K562 (cell line): ENCODE results near the gene SERGEF. TPM values are rescaled to one million over a fixed set of nuclear protein-coding genes. Genes with fewer than 3 reads are reported as not detected.

Experiments used
- ATAC-seq: fragments of 200-7000 bp; cut with Tn5 transposase; 3 replicates; pipeline ENCODE4 v1.9.1; 2020; ENCODE audit warnings: moderate library complexity
- BruUV-seq: library from RNA; stranded (reverse); fragments of 400-500 nt; replicated peaks from 2 replicates; lab custom pipeline; 2021; lab: Mats Ljungman, UMichigan
- CTCF ChIA-PET: fragments of 300-600 bp; formaldehyde crosslinking; extraction: SDS; loops from one replicate; lab custom pipeline; 2021; ENCODE audit warnings: low intra/inter-chr PET ratio; lab: Yijun Ruan, JAX
- POLR2A ChIA-PET: fragments of 300-600, 350-650 bp; sonication (Branson Sonifier 250); formaldehyde crosslinking; extraction: SDS; loops from one replicate; lab custom pipeline; 2021; ENCODE audit warnings: antibody characterized with exemption, inconsistent platforms; lab: Yijun Ruan, JAX
- DNase-seq, 4 experiments: peaks; one replicate each; pipeline versions ENCODE4 v3.0.0 to v3.0.0-alpha.2; 2011 to 2018; ENCODE audit warnings: low spot score in 3 of 4, mixed read lengths in 3 of 4; ENCODE audit errors: extremely low read depth in 1 of 4
- FAIRE-seq: peaks from 2 replicates; lab custom pipeline; 2011; peaks lifted over from hg19 to GRCh38; lab: Jason Lieb, UNC
- H2AFZ ChIP-seq: 2 replicates; pipeline ENCODE4 v1.6.0; 2011; ENCODE audit warnings: low read depth, low read length, control low read depth, inconsistent platforms
- H3K27ac ChIP-seq: fragments of 200-600 bp; 3 replicates; pipeline ENCODE4 v1.8.0; 2011; ENCODE audit warnings: low read depth, mild to moderate bottlenecking, control low read depth, inconsistent platforms, low read length, moderate library complexity, mixed read lengths; ENCODE audit errors: extremely low read depth
- H3K27me3 ChIP-seq, 2 experiments: fragments of 300-600 bp in 1 of 2; 2 replicates in 1 of 2; 3 replicates in 1 of 2; pipeline versions ENCODE4 v1.6.0 to v1.8.0; 2011; ENCODE audit warnings: inconsistent platforms in 2 of 2, low read length in 2 of 2, mild to moderate bottlenecking in 1 of 2, mixed read lengths in 1 of 2, moderate library complexity in 1 of 2; ENCODE audit not compliant: control insufficient read depth in 2 of 2, insufficient read depth in 2 of 2
- H3K36me3 ChIP-seq: fragments of 300-600 bp; 3 replicates; pipeline ENCODE4 v1.8.0; 2011; ENCODE audit warnings: mild to moderate bottlenecking, low read length, inconsistent platforms; ENCODE audit not compliant: control insufficient read depth, insufficient read depth
- H3K4me1 ChIP-seq, 2 experiments: fragments of 200-600 bp in 1 of 2; replicated peaks in 1 of 2; 2 replicates in 1 of 2; 3 replicates in 1 of 2; pipeline versions ENCODE4 v1.5.1 to v1.8.0; 2011; ENCODE audit warnings: inconsistent platforms in 2 of 2, low read length in 2 of 2, mild to moderate bottlenecking in 1 of 2, mixed read lengths in 1 of 2, moderate library complexity in 1 of 2; ENCODE audit not compliant: control insufficient read depth in 2 of 2, insufficient read depth in 2 of 2
- H3K4me2 ChIP-seq: 2 replicates; pipeline ENCODE4 v1.6.1; 2011; ENCODE audit warnings: low read length, control low read depth, inconsistent platforms, mixed read lengths; ENCODE audit not compliant: insufficient read depth
- H3K4me3 ChIP-seq: fragments of 200-600 bp; sonication (generic), shearing (Covaris generic); 2 replicates; pipeline ENCODE4 v1.5.1; 2016; ENCODE audit warnings: control low read depth, inconsistent platforms
- H3K79me2 ChIP-seq: fragments of 200-600 bp; 3 replicates; pipeline ENCODE4 v1.8.0; 2011; ENCODE audit warnings: low read length, inconsistent platforms; ENCODE audit not compliant: control insufficient read depth, insufficient read depth
- H3K9ac ChIP-seq, 2 experiments: 2 replicates each; pipeline versions ENCODE4 v1.6.0 to v1.6.1; 2011; ENCODE audit warnings: low read depth in 2 of 2, low read length in 2 of 2, control low read depth in 1 of 2, inconsistent platforms in 1 of 2, mild to moderate bottlenecking in 1 of 2, mixed read lengths in 1 of 2; ENCODE audit not compliant: insufficient read depth in 1 of 2
- H3K9me1 ChIP-seq: one replicate; pipeline ENCODE4 v1.6.0; 2011; ENCODE audit warnings: inconsistent platforms, mild to moderate bottlenecking, low read length, moderate library complexity; ENCODE audit not compliant: control insufficient read depth, insufficient read depth
- H3K9me3 ChIP-seq: replicated peaks from 2 replicates; pipeline ENCODE4 v1.5.1; 2011; ENCODE audit warnings: low read depth, low read length, inconsistent platforms; ENCODE audit not compliant: control insufficient read depth, insufficient read depth
- H4K20me1 ChIP-seq: replicated peaks from 2 replicates; pipeline ENCODE4 v1.6.1; 2011; ENCODE audit warnings: low read length, inconsistent platforms, mixed read lengths; ENCODE audit not compliant: control insufficient read depth, insufficient read depth
- ARID3B ChIP-seq: fragments of 250-450 bp; sonication (Bioruptor Pico); IDR thresholded peaks from 2 replicates; pipeline ENCODE4 v1.4.0; 2020; ENCODE audit warnings: borderline replicate concordance
- ELF4 ChIP-seq: fragments of 450-650 bp; formaldehyde crosslinking; IDR thresholded peaks from 2 replicates; pipeline ENCODE4 v1.4.0; 2022; ENCODE audit warnings: missing genetic modification characterization
- IFI16 ChIP-seq: fragments of 250-450 bp; sonication (Bioruptor Pico); IDR thresholded peaks from 2 replicates; pipeline ENCODE4 v2.1.2; 2022; ENCODE audit warnings: mild to moderate bottlenecking, inconsistent platforms
- MEIS2 ChIP-seq: fragments of 450-650 bp; IDR thresholded peaks from 2 replicates; pipeline ENCODE4 v1.6.1; 2014; ENCODE audit warnings: mild to moderate bottlenecking; ENCODE audit not compliant: partially characterized antibody
- MIER1 ChIP-seq: fragments of 450-650 bp; IDR thresholded peaks from 2 replicates; pipeline ENCODE4 v1.6.1; 2016; ENCODE audit warnings: antibody characterized with exemption, mild to moderate bottlenecking, low read depth
- MTA3 ChIP-seq: fragments of 450-650 bp; formaldehyde crosslinking; IDR thresholded peaks from 2 replicates; pipeline ENCODE4 v1.6.1; 2017; ENCODE audit warnings: mild to moderate bottlenecking, borderline replicate concordance
- MXI1 ChIP-seq: IDR thresholded peaks from 2 replicates; pipeline ENCODE4 v1.6.1; 2011; ENCODE audit warnings: low read depth, mild to moderate bottlenecking, improper control_type of control experiment, low read length
- NCOA2 ChIP-seq, 2 experiments: fragments of 450-650 bp; IDR thresholded peaks; 2 replicates each; pipeline ENCODE4 v1.6.1; 2018; ENCODE audit warnings: mild to moderate bottlenecking in 2 of 2, moderate library complexity in 1 of 2; ENCODE audit not compliant: partially characterized antibody in 2 of 2
- NRF1 ChIP-seq, 2 experiments: fragments of 450-650 bp; IDR thresholded peaks in 1 of 2; conservative IDR thresholded peaks in 1 of 2; 2 replicates each; pipeline ENCODE4 v1.6.1; 2014; ENCODE audit warnings: mild to moderate bottlenecking in 2 of 2
- RAD21 ChIP-seq, 2 experiments: fragments of 250-450 bp in 1 of 2; fragments of 450-650 bp in 1 of 2; sonication (Bioruptor Pico) in 1 of 2; formaldehyde crosslinking in 1 of 2; IDR thresholded peaks in 1 of 2; conservative IDR thresholded peaks in 1 of 2; 2 replicates each; pipeline versions ENCODE4 v1.4.0 to v1.8.0; 2020 to 2022; ENCODE audit warnings: mild to moderate bottlenecking in 2 of 2, moderate library complexity in 1 of 2
- RHOXF2B ChIP-seq: fragments of 250-450 bp; sonication (Bioruptor Pico); conservative IDR thresholded peaks from 2 replicates; pipeline ENCODE4 v1.5.1; 2021
- SIN3A ChIP-seq, 2 experiments: fragments of 150-350 bp in 1 of 2; IDR thresholded peaks; 2 replicates each; pipeline ENCODE4 v1.6.1; 2011 to 2016; ENCODE audit warnings: borderline replicate concordance in 2 of 2, low read depth in 2 of 2, low read length in 2 of 2, mild to moderate bottlenecking in 2 of 2, moderate library complexity in 2 of 2; ENCODE audit not compliant: control insufficient read depth in 1 of 2
- TAF7 ChIP-seq: fragments of 450-650 bp; IDR thresholded peaks from 2 replicates; pipeline ENCODE4 v1.6.1; 2016; ENCODE audit warnings: missing genetic modification characterization, missing compliant biosample characterization
- TCF7 ChIP-seq: sonication (generic); IDR thresholded peaks from 2 replicates; pipeline ENCODE4 v1.6.1; 2016; ENCODE audit warnings: antibody characterized with exemption, borderline replicate concordance
- ZFPM2 ChIP-seq: fragments of 250-450 bp; sonication (Bioruptor Pico); IDR thresholded peaks from 2 replicates; pipeline ENCODE4 v1.5.1; 2022; ENCODE audit warnings: mild to moderate bottlenecking
- ZNF146 ChIP-seq: IDR thresholded peaks from one replicate; pipeline ENCODE4 v1.6.1; 2018; ENCODE audit warnings: missing compliant biosample characterization; ENCODE audit not compliant: unreplicated experiment
- WGBS: fragments of 100-300 bp; shearing (Covaris generic); methylation state at CpG from one replicate; pipeline ENCODE4 v1.1.6; 2016; ENCODE audit warnings: low coverage, mixed read lengths; ENCODE audit not compliant: insufficient coverage; ENCODE audit errors: missing lambda C conversion rate; 5-methylcytosine and 5-hydroxymethylcytosine counted together
- in situ Hi-C: fragments of 300-500 bp; cut with MboI; formaldehyde crosslinking; loops from 4 replicates; pipeline ENCODE4 v1.15.0; 2018; ENCODE audit warnings: inconsistent platforms, mixed read lengths
- intact Hi-C: fragments of 100-400 bp; cut with micrococcal nuclease; formaldehyde crosslinking; loops from 2 replicates; pipeline ENCODE4 v1.14.2; 2022
- polyA plus RNA-seq, 8 experiments: library from polyadenylated mRNA; depleted of rRNA in 4 of 8; stranded (reverse) in 5 of 8; unstranded in 3 of 8; fragments of >200 nt; fragmentation: Nextera tagmentation in 2 of 8; fragmentation: Illumina TruSeq in 1 of 8; extraction: Ambion mirVana in 2 of 8; extraction: Trizol in 1 of 8; gene quantifications; 2 replicates each; pipeline versions ENCODE4 v1.2.1 to v1.2.3, GENCODE V29; 2011 to 2014; ENCODE audit warnings: inconsistent platforms in 1 of 8, missing spikeins in 1 of 8
- total RNA-seq, 7 experiments: library from RNA; depleted of rRNA in 6 of 7; stranded (reverse); fragments of >200 nt in 6 of 7; fragmentation: Illumina TruSeq in 2 of 7; extraction: Trizol in 2 of 7; gene quantifications; 2 replicates each; pipeline versions ENCODE4 v1.2.1 to v1.2.3, GENCODE V29; 2011 to 2021; ENCODE audit warnings: low replicate concordance in 1 of 7
- TF ChIP-seq, protein P1 (sequence below), 3 experiments: IDR thresholded peaks in 2 of 3; conservative IDR thresholded peaks in 1 of 3; 2 replicates each; pipeline ENCODE4 v1.5.1; 2011 to 2012; ENCODE audit warnings: low read length in 3 of 3, mild to moderate bottlenecking in 3 of 3, control low read depth in 2 of 3, improper control_type of control experiment in 1 of 3, inconsistent platforms in 1 of 3, low read depth in 1 of 3, mixed read lengths in 1 of 3, moderate library complexity in 1 of 3; ENCODE audit not compliant: insufficient read depth in 2 of 3

SERGEF gene
- total and polyA plus RNA-seq, 9 of the 15 experiments (the other 6 are each of a cell fraction or from before 2014, with no cell fraction given): 10.2 to 28.0 (median 19.9) TPM

DNA sequence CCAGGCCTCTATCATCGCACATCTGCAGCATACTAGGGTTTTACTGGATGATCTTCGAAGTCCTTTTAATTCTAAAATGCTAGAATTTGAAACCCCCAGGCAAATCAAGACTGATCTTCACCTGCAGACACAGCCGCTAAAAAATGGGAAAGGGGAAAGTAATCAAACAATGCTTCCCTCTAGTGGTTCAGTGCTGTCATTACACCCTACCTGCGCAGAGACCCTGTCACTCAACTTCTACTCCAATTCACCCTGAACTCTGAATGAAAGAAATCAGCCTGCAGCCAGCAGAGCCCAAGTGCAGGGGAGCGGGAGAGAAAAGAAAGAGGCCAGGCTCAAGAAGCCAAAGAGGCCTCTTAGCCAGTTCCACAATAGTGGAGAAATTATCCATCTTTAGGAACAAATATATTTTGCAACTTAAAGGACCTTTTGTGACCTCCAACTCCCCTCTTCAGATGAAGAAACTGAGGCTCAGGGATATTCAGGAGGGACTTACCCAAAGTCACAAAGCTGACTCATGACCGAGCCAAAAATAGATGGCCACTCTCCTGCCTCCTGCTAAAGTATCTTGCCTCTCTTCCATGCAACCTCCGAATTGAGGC lies 33.0 kb downstream of the SERGEF start (continued):
- TF ChIP-seq MTA3: no peak
- TF ChIP-seq RAD21 (CRISPR knock-in tag; conservative IDR thresholded peaks at IDR 0.05 in 1 of 2, IDR thresholded peaks at IDR 0.05 in 1 of 2): peak; percentile 63 to 67
- no peak for TF ChIP-seq MIER1
- TF ChIP-seq ELF4 (CRISPR knock-in tag): no peak
- TF ChIP-seq TAF7 (tag): no peak
- TF ChIP-seq MEIS2: peak; percentile 52
- no peak for TF ChIP-seq ZNF146 (CRISPR knock-in tag)
- no peak for TF ChIP-seq RHOXF2B (CRISPR knock-in tag)
- TF ChIP-seq IFI16: no peak
- TF ChIP-seq NRF1 (conservative IDR thresholded peaks at IDR 0.05 in 1 of 2, IDR thresholded peaks at IDR 0.05 in 1 of 2): peak; percentile 58 to 62

- 0 out of 2 replicates have a peak, but pooled peaks cover 4% of the 10 kb centered on the region for H4K20me1 ChIP-seq
- no peaks in the 10 kb centered on the region for H3K27me3 ChIP-seq
- in situ Hi-C loops: loop anchor here (5.0 kb wide), 2 partner anchors 211 to 381 kb away; no protein-coding TSS in a partner anchor
- 42% methylated on average over 5 of the region's 5 CpGs for WGBS
- H3K4me3 ChIP-seq: no peak overlapping the region
- H3K9me3 ChIP-seq: no peaks in the 10 kb centered on the region
- no peak overlapping the region for H3K9ac ChIP-seq
- H2AFZ ChIP-seq: no peak overlapping the region
- peak; percentile 49 to 63 (median 52) for DNase-seq
- POLR2A ChIA-PET: interaction anchor here (0.6 to 0.9 kb wide), 3 partner anchors 218 to 237 kb away, joined by 3 to 6 read pairs (median 3); no protein-coding TSS in a partner anchor
- H3K27ac ChIP-seq: no peak overlapping the region
- no peaks in the 10 kb centered on the region; the same call in 2 of the 3 replicates for H3K36me3 ChIP-seq
- ATAC-seq: peak; percentile 90
- no TSS peak for BruUV-seq
- no peaks in the 10 kb centered on the region for H3K4me1 ChIP-seq
- CTCF ChIA-PET: interaction anchor here (0.7 to 3.9 kb wide), 5 partner anchors 189 to 378 kb away, joined by 3 to 42 read pairs (median 8); no protein-coding TSS in a partner anchor
- no peak for FAIRE-seq
- H3K79me2 ChIP-seq: no peaks in the 10 kb centered on the region
- H3K9me1 ChIP-seq: no peaks in the 10 kb centered on the region
- no peak overlapping the region for H3K4me2 ChIP-seq
- intact Hi-C loops: loop anchor here (1.0 kb wide), 3 partner anchors 218 to 379 kb away; no protein-coding TSS in a partner anchor
- TF ChIP-seq TCF7 (no peak), ZFPM2 (CRISPR knock-in tag) (no peak), MXI1 (no peak), NCOA2 (IDR thresholded peaks at IDR 0.05; ENCODE audit: partially characterized antibody in 2 of 2) (no peak), ARID3B (CRISPR knock-in tag) (no peak), SIN3A (IDR thresholded peaks at IDR 0.05; ENCODE audit: borderline replicate concordance in 2 of 2, control insufficient read depth in 1 of 2, low read depth in 2 of 2, low read length in 2 of 2) (no peak)
- TF ChIP-seq, protein P1, sequence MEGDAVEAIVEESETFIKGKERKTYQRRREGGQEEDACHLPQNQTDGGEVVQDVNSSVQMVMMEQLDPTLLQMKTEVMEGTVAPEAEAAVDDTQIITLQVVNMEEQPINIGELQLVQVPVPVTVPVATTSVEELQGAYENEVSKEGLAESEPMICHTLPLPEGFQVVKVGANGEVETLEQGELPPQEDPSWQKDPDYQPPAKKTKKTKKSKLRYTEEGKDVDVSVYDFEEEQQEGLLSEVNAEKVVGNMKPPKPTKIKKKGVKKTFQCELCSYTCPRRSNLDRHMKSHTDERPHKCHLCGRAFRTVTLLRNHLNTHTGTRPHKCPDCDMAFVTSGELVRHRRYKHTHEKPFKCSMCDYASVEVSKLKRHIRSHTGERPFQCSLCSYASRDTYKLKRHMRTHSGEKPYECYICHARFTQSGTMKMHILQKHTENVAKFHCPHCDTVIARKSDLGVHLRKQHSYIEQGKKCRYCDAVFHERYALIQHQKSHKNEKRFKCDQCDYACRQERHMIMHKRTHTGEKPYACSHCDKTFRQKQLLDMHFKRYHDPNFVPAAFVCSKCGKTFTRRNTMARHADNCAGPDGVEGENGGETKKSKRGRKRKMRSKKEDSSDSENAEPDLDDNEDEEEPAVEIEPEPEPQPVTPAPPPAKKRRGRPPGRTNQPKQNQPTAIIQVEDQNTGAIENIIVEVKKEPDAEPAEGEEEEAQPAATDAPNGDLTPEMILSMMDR (IDR thresholded peaks at IDR 0.05 in 2 of 3, conservative IDR thresholded peaks at IDR 0.05 in 1 of 3; ENCODE audit: insufficient read depth in 2 of 3, low read depth in 1 of 3, low read length in 3 of 3): peak; percentile 70 to 78 (median 70)
Measured at GRCh38 chr11:17978553-17979287, 34.1 kb downstream of the SERGEF start.
